Breast epithelium (tissue), 4 donors: ENCODE data around the gene TPSB2. TPM values are rescaled to one million over a fixed set of nuclear protein-coding genes. Genes with fewer than 3 reads are reported as not detected.
"Not testable (repeated sequence)": the region's sequence is repeated elsewhere in the genome, so short reads cannot be mapped to it uniquely, and the experiment has no call there.

Experiments used
- DNase-seq, 2 donors: peaks; one replicate each; pipeline ENCODE4 v3.0.0-alpha.2; 2019; ENCODE audit warnings: low spot score in 2 of 2
- H3K27ac ChIP-seq, 2 donors: fragments of 200-600 bp; sonication (generic) in 1 of 2; one replicate each; pipeline ENCODE4 v1.5.1; 2016 to 2019; ENCODE audit warnings: mild to moderate bottlenecking in 1 of 2
- H3K27me3 ChIP-seq, 2 donors: fragments of 200-600 bp; sonication (generic) in 1 of 2; one replicate each; pipeline versions ENCODE4 v1.5.1 to v1.6.0; 2017 to 2019; ENCODE audit warnings: control low read depth in 1 of 2, mild to moderate bottlenecking in 1 of 2
- H3K36me3 ChIP-seq: fragments of 200-600 bp; one replicate; pipeline ENCODE4 v1.5.1; 2019
- H3K4me1 ChIP-seq, 2 donors: fragments of 200-600 bp; sonication (generic); one replicate each; pipeline ENCODE4 v1.5.1; 2016 to 2019; ENCODE audit warnings: control low read depth in 1 of 2
- H3K4me3 ChIP-seq, 3 donors: fragments of 200-600 bp; sonication (generic); 1 replicate in 2 of 3; 2 replicates in 1 of 3; pipeline ENCODE4 v1.5.1; 2016 to 2019; ENCODE audit warnings: mild to moderate bottlenecking in 3 of 3, moderate library complexity in 2 of 3
- H3K9me3 ChIP-seq, 2 donors: fragments of 200-600 bp; sonication (generic) in 1 of 2; one replicate each; pipeline ENCODE4 v1.5.1; 2016 to 2019; ENCODE audit warnings: control low read depth in 1 of 2
- CTCF ChIP-seq, 3 donors: fragments of 450-650 bp; IDR thresholded peaks; one replicate each; pipeline ENCODE4 v1.5.1; 2016 to 2017; ENCODE audit warnings: antibody characterized with exemption in 3 of 3, mild to moderate bottlenecking in 3 of 3, moderate library complexity in 3 of 3
- POLR2A ChIP-seq: fragments of 450-650 bp; IDR thresholded peaks from one replicate; pipeline ENCODE4 v1.6.1; 2016; ENCODE audit warnings: antibody characterized with exemption, mild to moderate bottlenecking, moderate library complexity
- POLR2AphosphoS5 ChIP-seq, 3 donors: sonication (generic); formaldehyde crosslinking; IDR thresholded peaks; one replicate each; pipeline ENCODE4 v1.6.1; 2017; ENCODE audit warnings: antibody characterized with exemption in 3 of 3
- intact Hi-C: fragments of 100-400 bp; cut with DNase I; formaldehyde crosslinking; loops from one replicate; pipeline ENCODE4 v1.15.1; 2023; ENCODE audit warnings: low total_unique reads
- total RNA-seq, 3 donors: library from RNA; depleted of rRNA; stranded (reverse); fragments of >200 nt; gene quantifications; one replicate each; pipeline ENCODE4 v1.1.0, GENCODE V29; 2016

TPSB2 gene
- total RNA-seq, 3 donors from 2014 or later: 5.6 to 195 (median 22.4) TPM

DNA sequence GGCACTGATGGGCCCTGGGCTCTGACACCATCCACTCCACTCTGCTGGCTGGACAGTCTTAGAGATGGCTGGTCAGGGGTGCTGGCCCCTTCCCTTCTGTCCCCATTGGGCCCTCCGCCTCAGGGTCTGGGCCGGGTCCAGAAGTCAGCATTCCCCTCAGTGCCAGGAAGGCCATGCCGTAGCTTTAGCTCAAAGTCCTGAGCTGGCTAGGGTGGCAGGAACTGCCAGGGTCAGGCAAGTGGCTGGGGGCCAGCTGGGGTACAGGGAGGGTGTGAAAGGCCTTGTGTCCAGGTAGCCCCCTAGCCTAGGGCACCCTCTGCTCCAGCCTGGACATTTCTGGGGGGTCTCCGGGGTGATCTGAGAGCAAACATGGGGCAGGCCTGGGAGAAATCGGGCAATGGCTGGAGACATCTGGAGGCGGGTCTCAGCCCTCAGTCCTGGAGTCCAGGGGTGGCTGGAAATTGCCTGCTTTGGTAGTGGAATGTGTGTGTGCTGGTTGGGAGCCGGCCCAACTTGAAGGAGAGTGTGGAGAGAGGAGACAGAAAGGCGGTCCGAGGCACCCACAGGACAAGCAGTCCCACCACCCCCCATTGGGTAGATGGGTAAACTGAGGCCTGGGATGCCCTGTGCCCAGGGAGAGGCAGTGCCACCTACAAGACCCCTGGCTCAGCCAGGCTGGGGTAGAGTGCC, 37.5 kb downstream of the TPSB2 start:
- Histone ChIP-seq H3K4me1 (no peaks in the 10 kb centered on the region), H3K4me3 (no peak overlapping the region), H3K27ac (no peak overlapping the region), H3K36me3 (no peaks in the 10 kb centered on the region), H3K9me3 (no peaks in the 10 kb centered on the region), H3K27me3 (peaks cover 4 to 79% of the 10 kb centered on the region in 2 donors)
- no peak for DNase-seq
- intact Hi-C loops: no loop called here
- no peak for TF ChIP-seq CTCF (IDR thresholded peaks at IDR 0.05)
- no peak for TF ChIP-seq POLR2AphosphoS5 (IDR thresholded peaks at IDR 0.05)
- TF ChIP-seq POLR2A: no peak

- H3K36me3 ChIP-seq, intact Hi-C loops, H3K27ac ChIP-seq, H3K4me1 ChIP-seq, H3K4me3 ChIP-seq, DNase-seq, H3K9me3 ChIP-seq: not testable (repeated sequence)
- peaks cover 4 to 78% of the 10 kb centered on the region in 2 donors for H3K27me3 ChIP-seq
Observed at GRCh38 chr16:1190789-1191188, 39.2 kb downstream of the TPSB2 start.

- intact Hi-C loops: no loop called here
- H3K4me1 ChIP-seq: no peaks in the 10 kb centered on the region
- no peak for TF ChIP-seq POLR2A
- no peak for TF ChIP-seq POLR2AphosphoS5 (IDR thresholded peaks at IDR 0.05)
- TF ChIP-seq CTCF (IDR thresholded peaks at IDR 0.05): no peak
Observed at GRCh38 chr16:1189455-1189854, 40.5 kb downstream of the TPSB2 start.

GRCh38 chr16:1188432-1189189, 41.4 kb downstream of the TPSB2 start:
- DNase-seq: peak; percentile 20 to 79
- Histone ChIP-seq H3K4me3 (no peak overlapping the region), H3K27me3 (peaks cover 0 to 75% of the 10 kb centered on the region in 2 donors), H3K9me3 (no peaks in the 10 kb centered on the region), H3K36me3 (no peaks in the 10 kb centered on the region), H3K27ac (no peak overlapping the region), H3K4me1 (no peaks in the 10 kb centered on the region)
- TF ChIP-seq POLR2A (no peak), CTCF (IDR thresholded peaks at IDR 0.05) (no peak), POLR2AphosphoS5 (IDR thresholded peaks at IDR 0.05) (no peak)
- intact Hi-C loops: no loop called here

More at GRCh38 chr16:1189455-1189854, 40.5 kb downstream of the TPSB2 start:
- Histone ChIP-seq H3K9me3 (no peaks in the 10 kb centered on the region), H3K4me3 (no peak overlapping the region), H3K36me3 (no peaks in the 10 kb centered on the region), H3K27me3 (peaks cover under 1 to 75% of the 10 kb centered on the region in 2 donors), H3K27ac (no peak overlapping the region)
- no peak for DNase-seq

DNA sequence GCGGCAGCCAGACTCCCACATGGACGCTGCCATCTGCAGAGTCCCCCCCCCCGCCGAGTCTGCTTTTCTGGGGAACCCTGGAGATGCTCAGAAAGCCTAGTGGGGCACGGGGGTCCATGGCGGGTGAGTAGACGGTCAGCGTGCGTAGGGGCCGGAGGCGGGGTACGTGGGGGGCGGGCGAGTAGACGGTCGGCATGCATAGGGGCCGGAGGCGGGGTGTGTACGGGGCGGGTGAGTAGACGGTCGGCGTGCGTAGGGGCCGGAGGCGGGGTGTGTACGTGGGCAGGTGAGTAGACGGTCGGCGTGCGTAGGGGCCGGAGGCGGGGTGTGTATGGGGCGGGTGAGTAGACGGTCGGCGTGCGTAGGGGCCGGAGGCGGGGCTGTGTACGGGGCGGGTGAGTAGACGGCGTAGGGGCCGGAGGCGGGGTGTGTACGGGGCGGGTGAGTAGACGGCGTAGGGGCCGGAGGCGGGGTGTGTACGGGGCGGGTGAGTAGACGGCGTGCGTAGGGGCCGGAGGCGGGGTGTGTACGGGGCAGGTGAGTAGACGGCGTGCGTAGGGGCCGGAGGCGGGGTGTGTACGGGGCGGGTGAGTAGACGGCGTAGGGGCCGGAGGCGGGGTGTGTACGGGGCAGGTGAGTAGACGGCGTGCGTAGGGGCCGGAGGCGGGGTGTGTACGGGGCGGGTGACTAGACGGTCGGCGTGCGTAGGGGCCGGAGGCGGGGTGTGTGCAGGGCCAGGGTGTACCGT, 44.4 kb downstream of the TPSB2 start:
- H3K27me3 ChIP-seq: peaks cover 0 to 86% of the 10 kb centered on the region in 2 donors
- H3K4me3 ChIP-seq, H3K27ac ChIP-seq, intact Hi-C loops, H3K36me3 ChIP-seq, H3K9me3 ChIP-seq, DNase-seq, H3K4me1 ChIP-seq: not testable (repeated sequence)

- no peaks in the 10 kb centered on the region for H3K9me3 ChIP-seq
- intact Hi-C loops: no loop called here
- peaks cover 0 to 88% of the 10 kb centered on the region in 2 donors for H3K27me3 ChIP-seq
- no peaks in the 10 kb centered on the region for H3K36me3 ChIP-seq
- TF ChIP-seq CTCF (IDR thresholded peaks at IDR 0.05) (no peak), POLR2A (no peak), POLR2AphosphoS5 (IDR thresholded peaks at IDR 0.05) (no peak)
- DNase-seq: no peak
- H3K4me1 ChIP-seq: no peaks in the 10 kb centered on the region
- H3K4me3 ChIP-seq: no peak overlapping the region
- H3K27ac ChIP-seq: no peak overlapping the region
Observed at GRCh38 chr16:1184980-1185379, 45.0 kb downstream of the TPSB2 start.
